ENCODE data around the gene SLC34A1. TPM values are rescaled to one million over a fixed set of nuclear protein-coding genes. Genes with fewer than 3 reads are reported as not detected.

Gene SLC34A1
- total RNA-seq, 6 experiments from 2014 or later: 0.12 to 5.3 (median 1.6) TPM; not detected in 1

- no peak for ATAC-seq
Observed at GRCh38 chr5:177385720-177386119, 1.5 kb downstream of the SLC34A1 start.

GRCh38 chr5:177386542-177386941 is 2.3 kb downstream of the SLC34A1 start:
- no peak for ATAC-seq
- Histone ChIP-seq H3K36me3 (no peaks in the 10 kb centered on the region), H3K4me1 (peaks cover 0 to 12% (median 4%) of the 10 kb centered on the region in 4 donors), H3K27me3 (no peaks in the 10 kb centered on the region), H3K9me3 (no peaks in the 10 kb centered on the region), H3K27ac (no peak overlapping the region), H3K4me3 (no peak overlapping the region)
- no CpG with 5 or more reads among the region's 8 CpGs for WGBS (ENCODE audit: insufficient coverage, low coverage, low lambda C conversion rate, missing lambda C conversion rate)
- no peak for TF ChIP-seq POLR2A (IDR thresholded peaks at IDR 0.05)
- TF ChIP-seq CTCF (IDR thresholded peaks at IDR 0.05): no peak
- intact Hi-C loops (cut with DNase I): loop anchor here in 1 of 2 donors (10.0 kb wide), 1 partner anchor 72 kb away; the partner anchor contains the start of gene MXD3
- DNase-seq: no peak

More at GRCh38 chr5:177385720-177386119, 1.5 kb downstream of the SLC34A1 start:
- DNase-seq: no peak
- Histone ChIP-seq H3K27ac (no peak overlapping the region), H3K9me3 (no peaks in the 10 kb centered on the region), H3K27me3 (no peaks in the 10 kb centered on the region), H3K36me3 (no peaks in the 10 kb centered on the region), H3K4me3 (no peak overlapping the region), H3K4me1 (peaks cover 0 to 14% (median 6%) of the 10 kb centered on the region in 4 donors)
- WGBS (ENCODE audit: insufficient coverage, low coverage, low lambda C conversion rate, missing lambda C conversion rate): 72% methylated on average over 2 of the region's 11 CpGs
- intact Hi-C loops (cut with DNase I): loop anchor here in 1 of 2 donors (10.0 kb wide), 1 partner anchor 71 kb away; the partner anchor contains the start of gene MXD3
- TF ChIP-seq CTCF (IDR thresholded peaks at IDR 0.05) (no peak), POLR2A (IDR thresholded peaks at IDR 0.05) (no peak)

GRCh38 chr5:177387405-177387804 is 3.2 kb downstream of the SLC34A1 start:
- TF ChIP-seq CTCF (IDR thresholded peaks at IDR 0.05): no peak
- no peaks in the 10 kb centered on the region for H3K27me3 ChIP-seq
- intact Hi-C loops (cut with DNase I): loop anchor here in 1 of 2 donors (10.0 kb wide), 1 partner anchor 73 kb away; the partner anchor contains the start of gene MXD3
- no peaks in the 10 kb centered on the region for H3K9me3 ChIP-seq
- ATAC-seq: no peak
- WGBS (ENCODE audit: insufficient coverage, low coverage, low lambda C conversion rate, missing lambda C conversion rate): 66% methylated on average over 10 of the region's 14 CpGs
- no peak overlapping the region for H3K4me3 ChIP-seq
- no peak overlapping the region for H3K27ac ChIP-seq
- no peak for DNase-seq
- H3K36me3 ChIP-seq: no peaks in the 10 kb centered on the region
- peaks cover 0 to 6% (median 3%) of the 10 kb centered on the region in 4 donors for H3K4me1 ChIP-seq

- ATAC-seq (no peak), DNase-seq (no peak)
- H3K36me3 ChIP-seq: no peaks in the 10 kb centered on the region
- no peaks in the 10 kb centered on the region for H3K27me3 ChIP-seq
- 69% methylated on average over 8 of the region's 10 CpGs for WGBS (ENCODE audit: insufficient coverage, low coverage, low lambda C conversion rate, missing lambda C conversion rate)
- no peak overlapping the region for H3K4me3 ChIP-seq
- no peaks in the 10 kb centered on the region for H3K4me1 ChIP-seq
- H3K9me3 ChIP-seq: no peaks in the 10 kb centered on the region
- no peak overlapping the region for H3K27ac ChIP-seq
- TF ChIP-seq CTCF (IDR thresholded peaks at IDR 0.05) (no peak), POLR2A (IDR thresholded peaks at IDR 0.05) (no peak)
- intact Hi-C loops (cut with DNase I): loop anchor here in 1 of 2 donors (10.0 kb wide), 1 partner anchor 74 kb away; the partner anchor contains the start of gene MXD3
Observed at GRCh38 chr5:177388521-177389052, 4.4 kb downstream of the SLC34A1 start.
